HG03039 (cell line): ENCODE results near the gene RASL10A.

Source experiments
- ATAC-seq: cut with Tn5 transposase; IDR thresholded peaks from one replicate; pipeline ENCODE4 v1.9.1; 2021; ENCODE audit warnings: mild to moderate bottlenecking, moderate library complexity; ENCODE audit not compliant: unreplicated experiment

Gene RASL10A

DNA sequence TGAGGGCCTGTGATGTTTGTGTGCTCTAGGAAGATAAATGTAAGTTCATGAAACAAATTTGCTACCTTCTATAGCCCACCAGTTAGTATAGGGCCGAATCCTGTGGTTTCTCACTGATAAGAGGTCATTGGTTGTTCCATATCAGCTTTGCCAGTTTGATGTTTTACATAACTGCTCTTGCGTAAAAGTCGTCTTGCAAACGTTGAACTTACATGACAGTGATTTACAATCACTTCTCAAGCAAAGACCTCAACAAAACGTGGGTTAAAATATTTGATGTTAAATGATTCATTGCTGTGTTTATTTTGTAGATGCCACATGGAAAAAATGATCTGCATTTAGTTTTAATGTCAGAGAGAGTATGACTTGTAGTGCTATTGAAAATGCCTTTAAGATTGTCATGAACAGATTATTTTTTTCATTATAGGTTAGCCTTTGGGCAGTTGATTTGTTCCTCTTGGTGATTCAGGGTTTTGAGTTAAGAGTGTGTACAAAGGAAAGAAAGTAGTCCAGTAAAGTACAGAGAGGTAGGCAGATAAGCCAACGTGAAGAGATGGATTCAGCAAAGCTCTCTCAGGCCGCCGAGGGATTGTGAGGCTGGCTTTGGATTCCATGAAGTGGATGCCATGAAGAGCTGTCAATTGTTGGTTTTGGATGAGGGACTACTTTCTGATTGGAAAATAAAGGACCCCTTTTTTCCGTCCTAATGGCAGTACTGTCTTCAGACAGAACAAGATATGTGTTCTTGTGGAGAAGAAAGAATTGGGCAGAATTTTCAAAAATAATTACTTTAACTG is 44.8 kb downstream of the RASL10A start:
- ATAC-seq: no peak

DNA sequence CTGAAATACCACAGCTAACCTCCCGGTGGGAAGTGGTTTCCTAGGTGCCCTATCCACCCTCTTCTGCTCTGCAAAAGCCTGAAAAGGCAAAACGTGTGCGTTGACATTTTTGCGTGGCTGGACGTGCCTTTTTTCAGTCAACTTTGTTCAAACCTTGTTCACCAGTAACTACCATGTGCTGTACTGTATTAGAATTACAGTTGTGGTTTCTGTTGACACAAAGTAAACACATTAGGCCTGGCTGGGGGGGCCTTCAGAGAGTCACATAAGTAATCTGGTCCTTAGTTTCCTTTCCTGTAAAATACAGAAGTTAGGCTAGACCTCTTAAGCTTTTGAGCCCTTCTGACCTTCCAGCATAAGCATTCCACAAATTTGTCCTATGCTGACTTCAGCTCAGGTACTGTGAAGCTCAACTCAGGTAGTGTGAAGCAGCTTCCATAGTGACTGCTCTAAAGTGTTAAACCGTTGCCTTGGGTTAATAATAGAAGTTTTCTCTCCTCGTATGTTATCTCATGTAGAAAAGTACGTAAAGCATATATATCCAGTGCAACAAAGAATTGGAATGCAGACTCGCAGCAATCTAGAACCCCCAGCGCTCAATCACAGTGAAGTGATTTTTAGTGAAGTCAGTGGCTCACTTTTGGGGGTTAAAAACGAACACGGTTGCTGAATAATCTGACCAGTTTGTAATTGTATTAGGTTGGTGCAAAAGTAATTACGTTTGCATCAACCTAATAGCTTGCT is 45.6 kb downstream of the RASL10A start:
- ATAC-seq: no peak

DNA sequence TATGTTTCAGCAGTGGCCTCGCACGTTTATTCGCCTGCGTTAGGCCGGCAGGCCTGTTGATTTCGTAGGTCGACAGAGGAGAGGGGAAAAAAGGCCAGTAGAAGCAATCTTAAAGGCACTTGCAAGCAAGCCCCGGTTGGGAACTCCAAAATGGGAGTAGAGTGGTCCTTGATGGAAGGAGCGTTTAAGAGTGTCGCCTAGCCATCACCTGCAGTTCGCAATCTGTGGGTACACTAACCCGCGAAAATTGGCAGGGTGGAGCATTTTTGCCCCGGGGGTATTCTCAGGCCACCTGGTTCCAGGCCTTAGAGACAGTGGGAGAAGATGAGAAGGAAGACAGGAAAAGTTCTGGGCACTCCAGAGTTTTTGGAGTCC is 46.3 kb downstream of the RASL10A start:
- ATAC-seq: no peak

DNA sequence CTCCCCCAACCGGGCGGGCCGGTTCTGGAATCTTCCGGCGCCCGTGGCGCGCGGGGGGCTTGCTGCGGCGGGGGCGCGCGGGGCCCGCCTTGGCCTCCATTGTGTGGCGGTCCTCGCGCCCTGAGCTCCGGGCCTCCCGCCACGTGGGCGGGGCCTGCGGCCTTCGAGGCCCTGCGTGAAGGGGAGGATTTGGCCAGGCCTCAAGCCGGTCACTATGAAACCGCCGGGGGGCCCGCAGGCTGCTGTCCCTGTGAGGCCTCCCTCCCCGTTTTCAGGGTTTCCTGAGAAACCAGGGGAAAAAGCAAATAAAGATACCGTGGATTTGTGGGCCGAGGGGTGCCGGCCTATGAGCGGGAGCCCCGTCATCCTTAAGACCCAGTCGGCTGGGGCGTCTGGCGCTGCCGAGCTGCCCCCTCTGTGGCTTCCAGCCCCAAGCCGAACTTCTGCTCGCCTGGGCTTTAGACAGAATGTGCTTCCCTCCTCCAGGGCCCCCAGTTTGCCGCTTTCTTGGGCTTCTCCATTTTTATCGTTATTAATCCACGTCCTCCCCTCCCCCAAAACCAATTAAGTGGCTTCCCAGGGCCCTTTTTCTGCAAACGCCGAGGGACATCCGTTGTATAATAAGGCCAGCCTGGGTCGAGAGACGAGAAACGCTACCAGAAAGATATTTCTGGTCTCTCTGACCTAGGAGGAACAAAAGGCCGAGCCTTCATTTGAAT is 46.8 kb downstream of the RASL10A start:
- ATAC-seq: peak; percentile 25

DNA sequence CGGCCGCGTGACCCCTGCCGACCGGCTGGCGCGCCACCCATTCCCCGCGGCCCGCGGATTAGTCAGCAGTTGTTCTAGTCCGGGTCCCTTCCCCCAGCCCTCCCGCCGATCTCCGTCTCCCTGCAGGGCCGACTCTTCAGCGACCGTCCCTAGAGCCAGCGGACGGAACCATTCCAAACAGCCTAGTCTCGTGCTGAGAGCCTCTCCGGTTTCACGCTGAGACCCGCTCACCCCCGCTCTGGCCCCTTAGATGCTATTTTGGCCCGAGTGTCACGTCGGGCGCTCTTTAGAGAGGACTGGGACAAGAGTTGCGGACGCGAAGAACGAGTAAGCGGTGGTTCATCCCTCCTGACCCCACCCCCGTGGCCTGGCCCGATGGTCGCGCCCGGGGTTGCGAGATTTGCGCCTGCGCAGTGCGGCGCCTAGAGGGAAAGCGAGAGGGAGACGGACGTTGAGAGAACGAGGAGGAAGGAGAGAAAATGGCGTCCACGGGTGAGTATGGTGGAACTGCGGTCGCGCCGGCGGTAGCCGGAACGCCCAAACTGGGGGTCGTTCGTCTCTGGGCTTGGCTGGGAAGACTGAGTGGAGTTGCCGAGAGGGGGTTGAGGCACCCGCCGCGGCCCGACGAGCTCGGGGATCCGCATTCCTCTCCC is 47.5 kb downstream of the RASL10A start, which contains the start of the genes EWSR1 and RHBDD3:
EWSR1 (plus strand) TSS at position 411 of the 653 bp plus-strand sequence; CDS start at position 480, 69 bp downstream.
RHBDD3 (minus strand) TSS at position 124 of the 653 bp plus-strand sequence. CDS start 2,355 bp downstream, outside the sequence.
- peak; percentile 74 for ATAC-seq

DNA sequence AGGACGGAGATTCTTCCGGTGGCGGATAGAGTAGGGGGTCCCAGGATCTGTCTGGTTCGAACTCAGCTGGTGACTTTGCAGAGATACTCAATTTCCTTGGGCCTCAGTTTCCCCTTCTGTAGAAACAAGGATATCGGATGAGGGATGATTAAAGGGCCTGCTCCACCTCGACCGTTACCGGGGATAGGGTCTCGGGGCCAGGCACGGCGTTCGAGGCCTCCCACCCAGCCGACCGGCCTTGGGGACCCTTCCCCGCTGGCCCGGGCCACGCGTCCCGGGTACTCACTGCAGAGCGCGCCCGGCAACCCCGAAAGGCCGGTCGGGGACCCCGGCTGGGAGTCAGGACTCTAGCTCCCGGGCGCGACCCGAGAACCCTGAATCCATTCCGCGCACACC is 48.0 kb downstream of the RASL10A start:
- no peak for ATAC-seq

- ATAC-seq: no peak
Observed at GRCh38 chr22:29266564-29267461, 48.7 kb downstream of the RASL10A start.

GRCh38 chr22:29265929-29266328 is 49.6 kb downstream of the RASL10A start:
- ATAC-seq: no peak

- no peak for ATAC-seq
Observed at GRCh38 chr22:29265305-29265704, 50.2 kb downstream of the RASL10A start.

DNA sequence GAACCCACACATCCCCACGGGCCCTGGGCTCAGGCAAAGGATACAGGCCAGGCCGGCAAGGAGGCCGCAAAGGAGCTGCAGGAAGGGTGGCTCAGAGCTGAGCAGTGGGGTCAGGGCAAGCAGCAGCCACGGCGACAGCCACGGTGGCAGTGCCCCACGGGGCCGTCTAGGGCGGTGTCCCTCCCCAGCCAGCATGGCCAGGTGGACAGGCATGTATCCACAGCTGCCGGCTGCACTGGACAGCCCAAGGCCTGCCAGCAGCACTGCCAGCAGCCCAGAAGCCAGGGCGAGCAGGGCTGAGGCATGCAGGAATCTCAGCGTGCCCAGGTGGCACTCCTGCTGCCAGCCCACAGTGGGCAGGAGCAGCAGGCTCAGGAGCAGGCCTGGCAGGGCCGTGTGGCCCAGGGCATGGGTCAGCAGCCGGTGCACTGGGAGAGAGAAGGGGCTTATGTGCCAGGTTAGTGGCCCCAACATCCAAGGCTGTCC is 51.7 kb downstream of the RASL10A start:
- ATAC-seq: no peak
